22Rv1 (cell line): ENCODE data around the gene RERE.

ENCODE experiments used
- H3K27ac ChIP-seq: fragments of 450-650 bp; 2 replicates; pipeline ENCODE4 v1.5.1; 2017
- ZFX ChIP-seq: fragments of 450-650 bp; IDR thresholded peaks from 2 replicates; pipeline ENCODE4 v1.6.1; 2017; ENCODE audit warnings: antibody characterized with exemption, borderline replicate concordance
- TF ChIP-seq, protein P1 (sequence below): fragments of 450-650 bp; IDR thresholded peaks from 2 replicates; pipeline ENCODE4 v1.5.1; 2017; ENCODE audit warnings: mild to moderate bottlenecking

Gene RERE

DNA sequence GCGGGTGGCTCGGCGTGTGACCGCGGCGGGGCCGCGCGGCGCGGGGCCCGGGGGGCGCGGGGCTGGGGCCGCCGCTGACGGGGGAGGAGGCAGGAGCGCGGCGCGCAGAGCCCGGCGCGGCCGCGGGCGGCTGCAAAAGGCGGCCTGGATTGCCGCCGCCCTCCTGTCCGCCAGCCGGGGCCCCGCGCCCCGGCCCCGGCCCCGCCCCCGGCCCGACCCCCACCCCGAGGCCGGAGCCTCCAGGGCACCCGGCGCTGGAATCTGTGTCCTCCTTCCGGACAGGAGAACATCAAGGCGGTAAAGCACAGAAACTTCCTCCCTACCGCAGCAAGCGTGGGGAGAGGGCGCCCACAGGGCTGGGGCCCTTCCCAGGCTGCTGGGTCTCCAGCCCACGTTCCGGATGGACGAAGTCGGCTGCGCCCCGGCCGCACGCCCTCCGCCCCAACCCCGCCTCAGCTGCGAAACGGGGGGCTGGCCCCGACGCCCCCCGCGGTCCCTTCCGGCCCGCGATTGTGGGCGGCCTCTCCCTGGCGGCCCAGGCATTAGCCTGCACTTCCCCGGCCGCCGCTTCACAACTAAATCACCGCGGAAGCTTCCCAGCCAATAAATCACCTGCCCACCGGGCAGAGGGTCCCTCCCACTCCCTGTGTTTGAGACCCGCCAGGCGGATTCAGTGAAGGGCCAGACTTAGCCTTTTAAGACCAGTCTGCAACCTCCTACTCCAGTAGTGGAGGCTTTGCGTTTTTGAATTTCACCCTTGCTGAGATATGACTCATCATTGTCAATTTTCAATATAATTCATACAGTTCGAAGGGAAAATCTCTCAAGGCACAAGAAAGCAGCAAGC lies 393.5 kb downstream of the RERE start:
- H3K27ac ChIP-seq = peak overlapping the region; percentile 54
- TF ChIP-seq, protein P1, sequence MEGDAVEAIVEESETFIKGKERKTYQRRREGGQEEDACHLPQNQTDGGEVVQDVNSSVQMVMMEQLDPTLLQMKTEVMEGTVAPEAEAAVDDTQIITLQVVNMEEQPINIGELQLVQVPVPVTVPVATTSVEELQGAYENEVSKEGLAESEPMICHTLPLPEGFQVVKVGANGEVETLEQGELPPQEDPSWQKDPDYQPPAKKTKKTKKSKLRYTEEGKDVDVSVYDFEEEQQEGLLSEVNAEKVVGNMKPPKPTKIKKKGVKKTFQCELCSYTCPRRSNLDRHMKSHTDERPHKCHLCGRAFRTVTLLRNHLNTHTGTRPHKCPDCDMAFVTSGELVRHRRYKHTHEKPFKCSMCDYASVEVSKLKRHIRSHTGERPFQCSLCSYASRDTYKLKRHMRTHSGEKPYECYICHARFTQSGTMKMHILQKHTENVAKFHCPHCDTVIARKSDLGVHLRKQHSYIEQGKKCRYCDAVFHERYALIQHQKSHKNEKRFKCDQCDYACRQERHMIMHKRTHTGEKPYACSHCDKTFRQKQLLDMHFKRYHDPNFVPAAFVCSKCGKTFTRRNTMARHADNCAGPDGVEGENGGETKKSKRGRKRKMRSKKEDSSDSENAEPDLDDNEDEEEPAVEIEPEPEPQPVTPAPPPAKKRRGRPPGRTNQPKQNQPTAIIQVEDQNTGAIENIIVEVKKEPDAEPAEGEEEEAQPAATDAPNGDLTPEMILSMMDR = no peak
- TF ChIP-seq ZFX = no peak

DNA sequence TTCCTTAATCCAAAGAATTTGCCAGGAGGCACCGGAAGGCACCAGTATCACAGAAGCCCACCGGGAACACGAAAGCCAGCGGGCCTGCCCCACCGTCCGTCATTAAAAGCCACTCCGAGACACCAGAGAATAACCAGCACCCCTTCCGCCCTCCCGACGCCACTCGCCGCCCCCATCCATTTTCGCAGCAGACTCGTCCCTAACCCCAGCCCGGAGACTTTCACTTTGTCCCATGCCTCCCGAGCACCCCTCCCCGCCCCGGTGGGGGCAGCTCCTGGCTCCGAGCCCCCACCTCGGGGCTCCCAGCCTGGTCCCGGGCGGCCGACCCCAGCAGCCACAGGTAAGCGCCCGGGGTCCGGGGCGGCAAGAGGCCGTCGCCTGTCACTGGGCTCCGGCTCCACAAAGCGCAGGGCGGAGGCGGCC lies 394.2 kb downstream of the RERE start:
- TF ChIP-seq ZFX = no peak
- TF ChIP-seq, protein P1 = no peak

DNA sequence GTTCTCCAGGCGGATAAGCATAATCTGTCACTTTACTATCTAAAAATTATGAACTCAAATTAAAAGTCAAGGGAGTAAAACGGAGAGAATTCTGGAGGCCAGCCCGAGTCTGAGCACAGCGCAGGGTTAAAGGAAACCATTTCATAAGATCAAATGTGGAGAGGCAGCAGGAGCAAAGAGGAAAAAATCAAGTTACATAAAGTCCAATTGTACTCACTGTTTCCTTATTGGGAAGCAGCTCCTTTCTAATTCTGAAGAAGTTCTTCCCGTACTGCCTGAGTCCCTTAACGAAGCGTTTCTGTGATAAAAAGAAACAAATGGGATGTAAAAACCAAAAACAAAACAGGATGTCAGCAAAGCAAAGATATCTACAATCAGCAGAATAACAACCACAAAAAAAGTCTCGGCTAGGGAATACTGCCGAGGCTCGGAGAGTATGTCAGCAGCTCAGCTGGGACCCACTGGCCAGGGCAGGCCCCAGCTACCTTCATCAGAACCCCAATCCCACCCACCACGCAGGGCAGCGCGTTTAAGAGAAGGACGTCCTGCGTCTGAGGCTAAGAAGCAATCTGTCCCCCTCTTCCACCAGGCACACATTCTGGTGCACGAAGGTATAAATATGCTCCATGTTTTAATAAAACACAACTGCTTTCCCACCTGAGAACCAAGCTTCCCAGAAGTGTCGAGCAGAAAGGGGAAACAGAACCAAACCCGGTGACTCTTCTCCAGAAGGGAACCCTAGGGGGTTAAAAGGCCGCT lies 394.8 kb downstream of the RERE start:
- H3K27ac ChIP-seq = no peak overlapping the region

More for the DNA sequence above, 394.2 kb downstream of the RERE start:
- H3K27ac ChIP-seq = peak overlapping the region; percentile 54

DNA sequence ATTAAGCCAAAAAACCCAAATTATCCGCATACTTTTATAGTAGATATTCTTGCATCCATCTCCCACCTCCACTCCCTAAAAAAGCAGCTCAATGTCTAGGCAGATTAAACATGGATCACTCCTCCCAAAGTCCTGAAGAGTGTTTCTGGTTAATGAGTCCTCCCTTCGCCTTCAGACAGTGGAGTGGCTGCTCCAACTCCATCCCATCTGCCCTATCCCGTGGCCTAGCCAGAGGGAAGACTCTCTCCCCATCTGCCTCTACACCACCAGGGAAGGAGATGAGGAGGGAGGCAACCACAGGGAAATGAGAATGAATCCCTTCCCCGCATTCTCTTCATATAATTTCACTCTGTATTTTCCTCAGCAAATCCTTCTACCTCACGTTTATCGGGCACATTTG lies 395.7 kb downstream of the RERE start:
- no peak overlapping the region for H3K27ac ChIP-seq

More for the DNA sequence above, 394.8 kb downstream of the RERE start:
- no peak for TF ChIP-seq ZFX
- TF ChIP-seq, protein P1 = no peak

DNA sequence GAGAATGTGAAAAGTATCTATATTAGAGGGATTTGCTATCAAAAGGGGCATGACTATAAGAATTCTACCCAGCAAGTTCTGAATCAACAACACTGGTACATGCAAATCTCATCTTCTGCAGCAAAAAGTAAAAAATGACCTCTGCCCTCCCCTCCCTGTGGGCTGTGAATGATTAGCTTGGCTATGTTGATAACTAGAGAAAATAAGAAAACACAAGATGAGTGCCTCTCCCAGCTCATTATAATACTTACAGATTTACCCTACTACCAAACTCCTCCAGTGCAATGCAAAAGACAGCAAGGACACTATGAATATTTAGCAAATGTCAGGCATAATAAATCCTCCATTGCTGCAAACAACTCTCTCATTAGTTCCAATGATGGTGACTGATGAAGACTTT lies 397.1 kb downstream of the RERE start:
- TF ChIP-seq, protein P1 = no peak
- no peak for TF ChIP-seq ZFX
- no peak overlapping the region for H3K27ac ChIP-seq

More for the DNA sequence above, 395.7 kb downstream of the RERE start:
- TF ChIP-seq, protein P1 = no peak
- no peak for TF ChIP-seq ZFX

DNA sequence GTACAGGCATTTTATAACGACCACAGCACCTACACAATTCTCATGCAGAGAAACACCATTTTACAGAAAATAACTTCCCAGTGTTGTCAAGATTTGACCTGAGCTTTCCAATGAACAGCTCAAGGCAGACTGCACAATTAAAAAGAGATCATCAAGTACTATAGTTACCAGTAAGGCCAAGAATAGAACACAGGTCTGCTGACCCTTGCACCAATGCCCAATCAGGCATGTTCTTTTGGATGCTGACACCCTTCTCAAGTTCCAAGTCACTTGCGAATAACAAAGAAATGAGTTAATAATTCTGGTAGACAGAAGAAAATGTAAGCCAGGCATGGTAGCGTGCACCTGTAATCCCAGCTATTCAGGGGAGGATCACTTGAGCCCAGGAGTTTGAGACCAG lies 397.6 kb downstream of the RERE start:
- H3K27ac ChIP-seq = no peak overlapping the region

More for the DNA sequence above, 397.6 kb downstream of the RERE start:
- TF ChIP-seq, protein P1 = no peak
- TF ChIP-seq ZFX = no peak
